Measurements from ENCODE around the gene GYPA. TPM values are rescaled to one million over a fixed set of nuclear protein-coding genes. Genes with fewer than 3 reads are reported as not detected.

The GYPA gene
- total and polyA plus RNA-seq, 2 experiments from 2014 or later: not detected

Other genes starting within 250 kb of the GYPA start
- gene GYPE, start 235.2 kb downstream of the GYPA start, total RNA-seq: 0.07 TPM in 1 of 2 replicates, not detected in the other
- 0.61 and 3.5 TPM in 2 replicates for gene GYPE, start 235.2 kb downstream of the GYPA start, polyA plus RNA-seq
- not detected in 2 replicates for gene GYPB, start 121.3 kb downstream of the GYPA start, total RNA-seq
- gene GYPB, start 121.3 kb downstream of the GYPA start, polyA plus RNA-seq: 0.37 and 0.43 TPM in 2 replicates